ENCODE measurements around the gene MRM1. TPM values are rescaled to one million over a fixed set of nuclear protein-coding genes. Genes with fewer than 3 reads are reported as not detected.

The MRM1 gene
- polyA plus RNA-seq, 3 donors = 0.82 to 2.3 (median 1.5) TPM

GRCh38 chr17:36609498-36609862 is 8.1 kb downstream of the MRM1 start:
- Histone ChIP-seq H3K36me3 (replicated peaks in 1 of 2; ENCODE audit: control insufficient read depth in 1 of 2, insufficient read depth in 2 of 2, low read length in 2 of 2) (peaks cover 0 to 5% of the 10 kb centered on the region in 2 donors), H3K79me2 (ENCODE audit: insufficient read depth, low read length) (no peaks in the 10 kb centered on the region), H2AFZ (ENCODE audit: insufficient read depth, low read depth, low read length, poor library complexity, severe bottlenecking) (no peak overlapping the region), H3K4me3 (replicated peaks in 1 of 3; ENCODE audit: low read depth in 2 of 3, low read length in 3 of 3) (no peak overlapping the region), H3K9ac (ENCODE audit: insufficient read depth, low read length, poor library complexity, severe bottlenecking) (no peak overlapping the region), H4K20me1 (ENCODE audit: insufficient read depth, low read length) (no peaks in the 10 kb centered on the region), H3K27ac (ENCODE audit: low read depth in 1 of 2, low read length in 2 of 2) (no peak overlapping the region), H3K4me2 (replicated peaks; ENCODE audit: extremely low read depth, low read length, poor library complexity, severe bottlenecking) (peak overlapping the region; percentile 1), H3K9me3 (replicated peaks in 1 of 2; ENCODE audit: control insufficient read depth in 1 of 2, insufficient read depth in 1 of 2, low read length in 2 of 2) (no peaks in the 10 kb centered on the region), H3K27me3 (ENCODE audit: control insufficient read depth in 2 of 2, insufficient read depth in 2 of 2, low read length in 2 of 2) (no peaks in the 10 kb centered on the region), H3K4me1 (ENCODE audit: control insufficient read depth in 1 of 2, insufficient read depth in 2 of 2, low read length in 2 of 2) (peaks cover 10 to 14% of the 10 kb centered on the region in 2 donors)
- TF ChIP-seq CTCF (IDR thresholded peaks at IDR 0.05) = no peak
- peak overlapping the region in 1 of 2 donors; percentile 5 for H3K4me3 Mint-ChIP-seq
- DNase-seq = no peak
- peaks cover 26% of the 10 kb centered on the region for H3K4me1 Mint-ChIP-seq
- H3K9me3 Mint-ChIP-seq = peaks cover 0 to 1% (median 0%) of the 10 kb centered on the region in 7 donors
- H3K36me3 Mint-ChIP-seq = peaks cover 10 to 14% of the 10 kb centered on the region in 2 donors
- peaks cover 0 to 2% (median 0%) of the 10 kb centered on the region in 3 donors for H3K27me3 Mint-ChIP-seq (ENCODE audit: low read depth in 3 of 3)
- intact Hi-C loops (cut with micrococcal nuclease) = loop anchor here in 1 of 2 donors (10.0 kb wide), 1 partner anchor 335 kb away; the partner anchor contains the start of gene AATF
- peak overlapping the region in 1 of 7 donors; percentile 56 for H3K27ac Mint-ChIP-seq
- WGBS (ENCODE audit: insufficient coverage) = 80% methylated on average over 1 of the region's 7 CpGs

- Histone ChIP-seq H3K9me3 (replicated peaks in 1 of 2; ENCODE audit: control insufficient read depth in 1 of 2, insufficient read depth in 1 of 2, low read length in 2 of 2) (no peaks in the 10 kb centered on the region), H3K4me1 (ENCODE audit: control insufficient read depth in 1 of 2, insufficient read depth in 2 of 2, low read length in 2 of 2) (peaks cover 10 to 14% of the 10 kb centered on the region in 2 donors), H3K27ac (ENCODE audit: low read depth in 1 of 2, low read length in 2 of 2) (no peak overlapping the region), H2AFZ (ENCODE audit: insufficient read depth, low read depth, low read length, poor library complexity, severe bottlenecking) (no peak overlapping the region), H3K36me3 (replicated peaks in 1 of 2; ENCODE audit: control insufficient read depth in 1 of 2, insufficient read depth in 2 of 2, low read length in 2 of 2) (peaks cover 0 to 5% of the 10 kb centered on the region in 2 donors), H3K9ac (ENCODE audit: insufficient read depth, low read length, poor library complexity, severe bottlenecking) (no peak overlapping the region), H3K4me2 (replicated peaks; ENCODE audit: extremely low read depth, low read length, poor library complexity, severe bottlenecking) (no peak overlapping the region), H3K27me3 (ENCODE audit: control insufficient read depth in 2 of 2, insufficient read depth in 2 of 2, low read length in 2 of 2) (no peaks in the 10 kb centered on the region), H3K79me2 (ENCODE audit: insufficient read depth, low read length) (no peaks in the 10 kb centered on the region), H4K20me1 (ENCODE audit: insufficient read depth, low read length) (no peaks in the 10 kb centered on the region), H3K4me3 (replicated peaks in 1 of 3; ENCODE audit: low read depth in 2 of 3, low read length in 3 of 3) (no peak overlapping the region)
- Mint-ChIP-seq H3K27me3 (ENCODE audit: low read depth in 3 of 3) (peaks cover 0 to 5% (median 0%) of the 10 kb centered on the region in 3 donors), H3K4me1 (peaks cover 21% of the 10 kb centered on the region), H3K27ac (no peak overlapping the region), H3K9me3 (peaks cover 0 to 1% (median 0%) of the 10 kb centered on the region in 7 donors), H3K36me3 (peaks cover 8 to 11% of the 10 kb centered on the region in 2 donors), H3K4me3 (no peak overlapping the region)
- DNase-seq = no peak
- intact Hi-C loops (cut with micrococcal nuclease) = no loop called here
- no peak for TF ChIP-seq CTCF (IDR thresholded peaks at IDR 0.05)
- WGBS (ENCODE audit: insufficient coverage) = no CpG with 5 or more reads among the region's 6 CpGs
Observed at GRCh38 chr17:36610474-36610873, 9.1 kb downstream of the MRM1 start.

Data from CD14-positive monocyte (primary cell).